HepG2 (cell line): ENCODE measurements around the gene NOTUM. TPM values are rescaled to one million over a fixed set of nuclear protein-coding genes. Genes with fewer than 3 reads are reported as not detected.
A peak's percentile ranks its signal among the peaks of the same experiment; 100 is the strongest.

Experiments
- ADNP ChIP-seq: sonication (generic); formaldehyde crosslinking; IDR thresholded peaks from 2 replicates; pipeline ENCODE4 v1.4.0; 2020; ENCODE audit warnings: missing genetic modification reagents
- AGO2 ChIP-seq: fragments of 200-400 bp; formaldehyde crosslinking; optimal IDR thresholded peaks from 2 replicates; pipeline ENCODE3; 2017; ENCODE audit warnings: mild to moderate bottlenecking, low read depth, low read length, moderate library complexity
- CBFB ChIP-seq: sonication (generic); formaldehyde crosslinking; IDR thresholded peaks from 2 replicates; pipeline ENCODE4 v1.4.0; 2020; ENCODE audit warnings: missing genetic modification reagents
- ETV6 ChIP-seq: sonication (generic); formaldehyde crosslinking; conservative IDR thresholded peaks from 2 replicates; pipeline ENCODE4 v1.4.0; 2020; ENCODE audit warnings: missing genetic modification reagents
- FOXA1 ChIP-seq, 2 experiments: fragments of 450-650 bp in 1 of 2; sonication (generic) in 1 of 2; formaldehyde crosslinking in 1 of 2; IDR thresholded peaks; 2 replicates each; pipeline versions ENCODE4 v1.4.0 to v1.6.1; 2016 to 2020; ENCODE audit warnings: missing genetic modification reagents in 1 of 2
- HMG20B ChIP-seq: conservative IDR thresholded peaks from 2 replicates; pipeline ENCODE4 v1.6.1; 2016; ENCODE audit warnings: missing genetic modification reagents, missing compliant biosample characterization
- HMGXB3 ChIP-seq: sonication (generic); formaldehyde crosslinking; IDR thresholded peaks from 2 replicates; pipeline ENCODE4 v1.4.0; 2020; ENCODE audit warnings: missing genetic modification reagents, borderline replicate concordance
- MIER2 ChIP-seq: IDR thresholded peaks from 2 replicates; pipeline ENCODE4 v1.6.1; 2016; ENCODE audit warnings: missing biosample characterization, missing genetic modification reagents
- MLLT10 ChIP-seq: sonication (generic); formaldehyde crosslinking; IDR thresholded peaks from 2 replicates; pipeline ENCODE4 v1.4.0; 2020; ENCODE audit warnings: missing genetic modification reagents
- POLR2G ChIP-seq: fragments of 200-400 bp; formaldehyde crosslinking; IDR thresholded peaks from 2 replicates; pipeline ENCODE4 v1.6.1; 2018; ENCODE audit warnings: mild to moderate bottlenecking, low read depth, low read length, moderate library complexity
- RFX3 ChIP-seq: IDR thresholded peaks from 2 replicates; pipeline ENCODE4 v1.6.1; 2016; ENCODE audit warnings: missing biosample characterization, missing genetic modification reagents
- RFX5 ChIP-seq: IDR thresholded peaks from 2 replicates; pipeline ENCODE4 v1.6.1; 2011; ENCODE audit warnings: low read depth, low read length, improper control_type of control experiment
- SNRNP70 ChIP-seq: fragments of 200-400 bp; formaldehyde crosslinking; IDR thresholded peaks from 2 replicates; pipeline ENCODE4 v1.6.1; 2017; ENCODE audit warnings: mild to moderate bottlenecking, low read depth, low read length, moderate library complexity
- THYN1 ChIP-seq: sonication (generic); formaldehyde crosslinking; IDR thresholded peaks from 2 replicates; pipeline ENCODE4 v1.8.1; 2023; ENCODE audit warnings: low read depth, mild to moderate bottlenecking, moderate library complexity, missing genetic modification reagents, borderline replicate concordance
- ZBTB10 ChIP-seq: sonication (generic); formaldehyde crosslinking; IDR thresholded peaks from 2 replicates; pipeline ENCODE4 v1.4.0; 2020; ENCODE audit warnings: missing genetic modification reagents, borderline replicate concordance
- ZBTB43 ChIP-seq: sonication (generic); formaldehyde crosslinking; conservative IDR thresholded peaks from 2 replicates; pipeline ENCODE4 v1.4.0; 2020; ENCODE audit warnings: missing genetic modification reagents
- ZFP62 ChIP-seq: sonication (generic); formaldehyde crosslinking; IDR thresholded peaks from 2 replicates; pipeline ENCODE4 v1.4.0; 2020; ENCODE audit warnings: missing genetic modification reagents
- ZNF136 ChIP-seq: sonication (generic); formaldehyde crosslinking; IDR thresholded peaks from 2 replicates; pipeline ENCODE4 v1.8.1; 2022; ENCODE audit warnings: low read depth, mild to moderate bottlenecking, moderate library complexity, missing genetic modification reagents
- ZNF20 ChIP-seq: sonication (generic); formaldehyde crosslinking; IDR thresholded peaks from 2 replicates; pipeline ENCODE4 v1.4.0; 2020; ENCODE audit warnings: mild to moderate bottlenecking, moderate library complexity, missing genetic modification reagents
- ZNF205 ChIP-seq: IDR thresholded peaks from 2 replicates; pipeline ENCODE4 v1.6.1; 2018; ENCODE audit warnings: missing biosample characterization, missing genetic modification reagents
- ZNF891 ChIP-seq: sonication (generic); formaldehyde crosslinking; IDR thresholded peaks from 2 replicates; pipeline ENCODE4 v1.5.0; 2020; ENCODE audit warnings: mild to moderate bottlenecking, missing genetic modification reagents
- polyA plus RNA-seq, 8 experiments: library from polyadenylated mRNA; depleted of rRNA in 3 of 8; stranded (reverse) in 7 of 8; unstranded in 1 of 8; fragments of >200 nt; fragmentation: Illumina TruSeq in 4 of 8; extraction: Trizol in 4 of 8; gene quantifications; 2 replicates each; pipeline versions ENCODE4 v1.2.1 to v1.2.3, GENCODE V29; 2011 to 2016; ENCODE audit warnings: low read depth in 4 of 8, missing spikeins in 1 of 8, mixed read lengths in 1 of 8; ENCODE audit not compliant: insufficient read depth in 1 of 8
- total RNA-seq, 5 experiments: library from RNA; depleted of rRNA; stranded (reverse); fragments of >200 nt; fragmentation: Illumina TruSeq; extraction: Trizol; gene quantifications; 2 replicates each; pipeline ENCODE4 v1.2.3, GENCODE V29; 2016; ENCODE audit warnings: low read depth in 1 of 5

The NOTUM gene
- total and polyA plus RNA-seq, 2 of the 13 experiments (the other 11 are each of a cell fraction or from before 2014, with no cell fraction given) = 150 to 160 TPM

GRCh38 chr17:82003411-82004381 is 42.7 kb upstream of the NOTUM start (continued):
- TF ChIP-seq ZBTB10 (0 out of 2 replicates have a peak, but pooled peaks have one; percentile 32), ETV6 (CRISPR knock-in tag) (no peak), POLR2G (peak; percentile 76), ZNF20 (CRISPR knock-in tag) (no peak), MLLT10 (0 out of 2 replicates have a peak, but pooled peaks have one; percentile 16), ZNF136 (no peak; the same call in 1 of the 2 replicates), AGO2 (peak; percentile 98), ZBTB43 (CRISPR knock-in tag) (peak; percentile 82), HMG20B (CRISPR knock-in tag) (peak; percentile 64; the same call in 1 of the 2 replicates), THYN1 (CRISPR knock-in tag) (no peak), RFX3 (CRISPR knock-in tag) (no peak), RFX5 (no peak), ADNP (peak; percentile 38; the same call in 1 of the 2 replicates), CBFB (CRISPR knock-in tag) (peak; percentile 26; the same call in 1 of the 2 replicates), ZFP62 (no peak), MIER2 (0 out of 2 replicates have a peak, but pooled peaks have one; percentile 25), ZNF205 (CRISPR knock-in tag) (peak; percentile 47; the same call in 1 of the 2 replicates), FOXA1 (IDR thresholded peaks at IDR 0.05) (no peak), FOXA1 (CRISPR knock-in tag; IDR thresholded peaks at IDR 0.05) (no peak; the same call in 1 of the 2 replicates), HMGXB3 (CRISPR knock-in tag) (peak; percentile 77), SNRNP70 (no peak), ZNF891 (CRISPR knock-in tag) (0 out of 2 replicates have a peak, but pooled peaks have one; percentile 48)
